Activated CD8-positive, alpha-beta memory T cell treated with anti-CD3 and anti-CD28 coated beads for 36 hours (primary cell): ENCODE measurements around the gene SMIM22. TPM values are rescaled to one million over a fixed set of nuclear protein-coding genes. Genes with fewer than 3 reads are reported as not detected.

Experiments used
- CTCF ChIA-PET: fragments of 350-600 bp; sonication (Branson Sonifier 250); formaldehyde crosslinking; loops from one replicate; lab custom pipeline; 2021; ENCODE audit warnings: antibody characterized with exemption; lab: Charles Lee
- POLR2A ChIA-PET: fragments of 350-600 bp; sonication (Branson Sonifier 250); formaldehyde crosslinking; loops from one replicate; lab custom pipeline; 2021; ENCODE audit warnings: antibody characterized with exemption; lab: Charles Lee
- total RNA-seq, 2 experiments: library from RNA; stranded (reverse); gene quantifications; one replicate each; pipeline ENCODE4 v1.2.3, GENCODE V29; 2021

SMIM22 gene
- total RNA-seq, 2 experiments from 2014 or later = not detected

GRCh38 chr16:4836727-4837126 is 41.6 kb downstream of the SMIM22 start:
- ChIA-PET POLR2A (no interaction called here), CTCF (no interaction called here)

- ChIA-PET CTCF (no interaction called here), POLR2A (no interaction called here)
These were observed 42.7 kb downstream of the SMIM22 start for GRCh38 chr16:4837733-4838501.

GRCh38 chr16:4839942-4840341 is 44.8 kb downstream of the SMIM22 start:
- ChIA-PET CTCF (no interaction called here), POLR2A (no interaction called here)

- POLR2A ChIA-PET = no interaction called here
- CTCF ChIA-PET = interaction anchor here (0.7 kb wide), 1 partner anchor 138 kb away, joined by 4 read pairs; no protein-coding TSS in a partner anchor
These were observed 45.8 kb downstream of the SMIM22 start for GRCh38 chr16:4840984-4841383.

Other genes with a start within 250 kb of the SMIM22 start
- under 1 TPM; 0.08 to 0.11 TPM for gene C16orf96, start 239.0 kb upstream of the SMIM22 start, total RNA-seq
- 10 to 100 TPM; 19.5 to 21.0 TPM for gene UBALD1, start 180.5 kb upstream of the SMIM22 start, total RNA-seq
- gene MGRN1, start 170.5 kb upstream of the SMIM22 start, total RNA-seq = 10 to 100 TPM; 61.9 to 64.2 TPM
- gene NUDT16L1, start 101.8 kb upstream of the SMIM22 start, total RNA-seq = 10 to 100 TPM; 34.0 to 34.4 TPM
- 10 to 100 TPM; 16.3 to 17.3 TPM for gene ANKS3, start 61.1 kb upstream of the SMIM22 start, total RNA-seq
- gene DNAAF8, start 60.8 kb upstream of the SMIM22 start, total RNA-seq = under 1 TPM; 0.25 to 0.32 TPM
- gene ZNF500, start 28.2 kb upstream of the SMIM22 start, total RNA-seq = 10 to 100 TPM in 1 of 2 experiments, 1 to 10 TPM in 1; 10.0 to 12.0 TPM
- gene SEPTIN12, start 7.0 kb upstream of the SMIM22 start, total RNA-seq = not detected
- gene ROGDI, start 7.3 kb downstream of the SMIM22 start, total RNA-seq = 1 to 10 TPM; 4.8 to 5.4 TPM
- gene GLYR1, start 51.9 kb downstream of the SMIM22 start, total RNA-seq = 100 to 1,000 TPM; 101 to 105 TPM
- gene UBN1, start 52.1 kb downstream of the SMIM22 start, total RNA-seq = 10 to 100 TPM; 36.7 to 38.9 TPM
- gene PPL, start 141.8 kb downstream of the SMIM22 start, total RNA-seq = not detected
- gene SEC14L5, start 163.0 kb downstream of the SMIM22 start, total RNA-seq = not detected
- gene NAGPA, start 238.6 kb downstream of the SMIM22 start, total RNA-seq = 10 to 100 TPM; 15.9 to 16.7 TPM